Smooth muscle cell (in vitro differentiated cells): Measurements from ENCODE around the gene ADARB2. TPM values are rescaled to one million over a fixed set of nuclear protein-coding genes. Genes with fewer than 3 reads are reported as not detected.

Source experiments
- DNase-seq: peaks from one replicate; lab custom pipeline; 2025; ENCODE audit not compliant: unreplicated experiment; lab: John Stamatoyannopoulos, UW
- H2AFZ ChIP-seq: fragments of 200-600 bp; sonication (generic); 2 replicates; pipeline ENCODE4 v1.6.0; 2016; ENCODE audit warnings: antibody characterized with exemption, low read depth, mild to moderate bottlenecking
- H3F3A ChIP-seq: fragments of 200-600 bp; sonication (generic); 2 replicates; pipeline ENCODE4 v1.6.0; 2017; ENCODE audit warnings: antibody characterized with exemption, low read depth
- H3K27ac ChIP-seq: fragments of 200-600 bp; sonication (generic); 2 replicates; pipeline ENCODE4 v1.5.1; 2016; ENCODE audit warnings: low read depth, mild to moderate bottlenecking
- H3K27me3 ChIP-seq: fragments of 200-600 bp; sonication (generic); 2 replicates; pipeline ENCODE4 v1.6.1; 2016; ENCODE audit warnings: low read depth, mild to moderate bottlenecking
- H3K36me3 ChIP-seq: fragments of 200-600 bp; sonication (generic); 2 replicates; pipeline ENCODE4 v1.5.1; 2016; ENCODE audit warnings: low read depth
- H3K4me1 ChIP-seq: fragments of 200-600 bp; sonication (generic); 2 replicates; pipeline ENCODE4 v1.5.1; 2016; ENCODE audit warnings: low read depth
- H3K4me2 ChIP-seq: fragments of 200-600 bp; sonication (generic); 2 replicates; pipeline ENCODE4 v1.6.0; 2016; ENCODE audit warnings: mild to moderate bottlenecking
- H3K4me3 ChIP-seq: fragments of 200-600 bp; sonication (generic); 2 replicates; pipeline ENCODE4 v1.5.1; 2016; ENCODE audit warnings: mild to moderate bottlenecking
- H3K79me2 ChIP-seq: fragments of 200-600 bp; sonication (generic); 2 replicates; pipeline ENCODE4 v1.6.0; 2016; ENCODE audit warnings: low read depth, mild to moderate bottlenecking
- H3K9ac ChIP-seq: fragments of 200-600 bp; sonication (generic); 2 replicates; pipeline ENCODE4 v1.6.0; 2016; ENCODE audit warnings: low read depth
- H3K9me3 ChIP-seq: fragments of 200-600 bp; sonication (generic); replicated peaks from 2 replicates; pipeline ENCODE4 v1.5.1; 2016; ENCODE audit warnings: low read depth
- H4K20me1 ChIP-seq: fragments of 200-600 bp; sonication (generic); 2 replicates; pipeline ENCODE4 v1.6.0; 2016; ENCODE audit warnings: low read depth
- CTCF ChIP-seq: fragments of 200-600 bp; sonication (generic); IDR thresholded peaks from 2 replicates; pipeline ENCODE4 v1.5.1; 2017; ENCODE audit warnings: borderline replicate concordance, mild to moderate bottlenecking, antibody characterized with exemption; ENCODE audit not compliant: insufficient read depth, poor library complexity, severe bottlenecking
- WGBS: methylation state at CpG from one replicate; pipeline ENCODE4 v1.1.7; 2016; ENCODE audit warnings: low lambda C conversion rate; 5-methylcytosine and 5-hydroxymethylcytosine counted together
- polyA plus RNA-seq: library from polyadenylated mRNA; unstranded; fragments of >200 nt; fragmentation: Nextera tagmentation; extraction: Ambion mirVana; gene quantifications from 2 replicates; pipeline ENCODE4 v1.2.1, GENCODE V29; 2016
- total RNA-seq: library from RNA; depleted of rRNA; stranded (reverse); fragments of >200 nt; gene quantifications from 2 replicates; pipeline ENCODE4 v1.2.3, GENCODE V29; 2014

Gene ADARB2
- total and polyA plus RNA-seq, 2 experiments from 2014 or later = 0.13 to 0.39 TPM

DNA sequence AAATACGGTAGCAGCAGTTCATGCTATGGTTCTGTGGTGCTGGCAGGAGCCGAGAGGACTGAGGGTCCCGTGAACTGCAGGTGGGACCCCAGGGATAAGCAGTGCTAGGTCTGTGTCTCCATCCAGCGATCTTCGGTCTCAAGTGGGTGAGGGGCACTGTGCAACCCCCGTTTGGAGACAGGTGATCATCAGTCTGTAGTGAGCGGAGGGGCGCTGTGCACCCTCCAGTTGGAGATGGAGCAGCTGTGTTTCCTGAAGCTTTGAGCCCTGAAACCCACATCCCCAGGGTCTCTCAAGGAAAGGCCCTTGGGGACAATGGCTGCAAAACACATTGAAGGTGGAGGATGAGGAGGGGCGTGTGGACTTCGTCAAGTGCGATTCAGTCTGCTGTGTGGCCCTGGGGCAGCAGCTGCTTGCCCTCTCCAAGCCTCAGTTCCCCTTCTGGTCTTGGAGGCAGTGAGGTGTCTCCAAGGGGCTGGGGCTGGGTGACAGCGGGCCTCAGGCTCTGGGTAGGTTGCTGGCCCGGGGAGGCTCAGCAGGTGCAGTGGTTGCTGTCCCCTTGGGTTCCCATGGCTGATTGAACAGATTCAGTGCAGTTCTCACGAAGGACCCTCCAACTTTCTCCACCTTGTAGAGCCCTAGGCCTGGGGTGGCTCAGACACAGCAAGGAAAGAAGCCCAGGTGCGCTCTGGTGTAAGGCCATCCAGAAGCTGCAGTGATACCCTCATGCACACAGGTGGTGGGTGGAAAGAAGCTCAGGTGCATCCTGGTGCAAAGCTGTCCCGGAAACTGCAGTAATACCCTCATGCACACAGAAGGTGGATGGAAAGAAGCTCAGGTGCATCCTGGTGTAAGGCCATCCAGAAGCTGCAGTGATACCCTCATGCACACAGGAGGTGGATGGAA, 160.6 kb downstream of the ADARB2 start:
- no peak for TF ChIP-seq CTCF
- H2AFZ ChIP-seq = no peak overlapping the region
- no peak overlapping the region for H3K27ac ChIP-seq
- no peak overlapping the region for H3K4me2 ChIP-seq
- no peaks in the 10 kb centered on the region for H3K9me3 ChIP-seq
- H3K79me2 ChIP-seq = no peaks in the 10 kb centered on the region
- H3K36me3 ChIP-seq = no peaks in the 10 kb centered on the region
- H4K20me1 ChIP-seq = no peaks in the 10 kb centered on the region
- no peaks in the 10 kb centered on the region for H3K27me3 ChIP-seq
- no peaks in the 10 kb centered on the region for H3K4me1 ChIP-seq
- H3F3A ChIP-seq = no peaks in the 10 kb centered on the region
- no peak for DNase-seq
- H3K9ac ChIP-seq = no peak overlapping the region
- 90% methylated on average over 16 of the region's 16 CpGs for WGBS
- no peak overlapping the region for H3K4me3 ChIP-seq

GRCh38 chr10:1575481-1576244, 161.7 kb downstream of the ADARB2 start:
- H4K20me1 ChIP-seq = no peaks in the 10 kb centered on the region
- no peaks in the 10 kb centered on the region for H3K27me3 ChIP-seq
- H3K27ac ChIP-seq = no peak overlapping the region
- H3K79me2 ChIP-seq = no peaks in the 10 kb centered on the region
- DNase-seq = no peak
- no peak overlapping the region for H2AFZ ChIP-seq
- 71% methylated on average over 12 of the region's 13 CpGs for WGBS
- H3K4me1 ChIP-seq = no peaks in the 10 kb centered on the region
- no peak for TF ChIP-seq CTCF
- H3K4me3 ChIP-seq = no peak overlapping the region
- no peak overlapping the region for H3K4me2 ChIP-seq
- H3K9ac ChIP-seq = no peak overlapping the region
- H3F3A ChIP-seq = no peaks in the 10 kb centered on the region
- H3K36me3 ChIP-seq = no peaks in the 10 kb centered on the region
- H3K9me3 ChIP-seq = no peaks in the 10 kb centered on the region

DNA sequence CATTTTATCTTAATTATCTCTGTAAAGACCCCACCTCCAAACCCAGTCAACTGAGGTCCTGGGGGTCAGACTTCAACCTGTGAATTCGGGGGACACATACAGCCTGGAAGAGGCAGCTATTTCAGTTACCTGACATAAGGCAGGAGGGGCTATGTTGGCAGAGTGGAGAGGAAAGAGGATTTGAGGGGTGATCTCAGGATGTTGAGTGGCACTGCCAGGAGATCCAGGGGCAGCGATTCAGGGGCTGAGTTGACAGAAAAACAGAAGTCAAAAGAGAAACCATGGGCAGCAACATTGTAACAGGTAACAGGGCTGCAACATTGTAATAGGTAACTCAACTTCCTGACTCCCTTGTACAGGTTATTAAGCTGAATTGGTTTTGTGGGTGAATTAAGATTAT, 162.6 kb downstream of the ADARB2 start:
- Histone ChIP-seq H3K4me3 (no peak overlapping the region), H3K27ac (no peak overlapping the region), H3K4me1 (no peaks in the 10 kb centered on the region), H3F3A (no peaks in the 10 kb centered on the region), H3K36me3 (no peaks in the 10 kb centered on the region), H3K9me3 (no peaks in the 10 kb centered on the region), H3K27me3 (no peaks in the 10 kb centered on the region), H3K4me2 (no peak overlapping the region), H3K79me2 (no peaks in the 10 kb centered on the region), H3K9ac (no peak overlapping the region), H2AFZ (no peak overlapping the region), H4K20me1 (no peaks in the 10 kb centered on the region)
- 84% methylated on average over 2 of the region's 2 CpGs for WGBS
- no peak for DNase-seq
- TF ChIP-seq CTCF = no peak
